Stimulated activated CD4-positive, alpha-beta T cell treated with anti-CD3 and anti-CD28 coated beads, Interleukin-1b, Interleukin-23, amount 100 ng/mL, for 1 hour (primary cell): ENCODE results near the gene SNX1.

ENCODE experiments used
- DNase-seq, 2 donors: peaks; one replicate each; pipeline ENCODE4 v3.0.0-alpha.2; 2020; ENCODE audit warnings: low read depth in 2 of 2

The SNX1 gene

GRCh38 chr15:64146520-64146884 lies 50.7 kb downstream of the SNX1 start:
- no peak for DNase-seq

DNA sequence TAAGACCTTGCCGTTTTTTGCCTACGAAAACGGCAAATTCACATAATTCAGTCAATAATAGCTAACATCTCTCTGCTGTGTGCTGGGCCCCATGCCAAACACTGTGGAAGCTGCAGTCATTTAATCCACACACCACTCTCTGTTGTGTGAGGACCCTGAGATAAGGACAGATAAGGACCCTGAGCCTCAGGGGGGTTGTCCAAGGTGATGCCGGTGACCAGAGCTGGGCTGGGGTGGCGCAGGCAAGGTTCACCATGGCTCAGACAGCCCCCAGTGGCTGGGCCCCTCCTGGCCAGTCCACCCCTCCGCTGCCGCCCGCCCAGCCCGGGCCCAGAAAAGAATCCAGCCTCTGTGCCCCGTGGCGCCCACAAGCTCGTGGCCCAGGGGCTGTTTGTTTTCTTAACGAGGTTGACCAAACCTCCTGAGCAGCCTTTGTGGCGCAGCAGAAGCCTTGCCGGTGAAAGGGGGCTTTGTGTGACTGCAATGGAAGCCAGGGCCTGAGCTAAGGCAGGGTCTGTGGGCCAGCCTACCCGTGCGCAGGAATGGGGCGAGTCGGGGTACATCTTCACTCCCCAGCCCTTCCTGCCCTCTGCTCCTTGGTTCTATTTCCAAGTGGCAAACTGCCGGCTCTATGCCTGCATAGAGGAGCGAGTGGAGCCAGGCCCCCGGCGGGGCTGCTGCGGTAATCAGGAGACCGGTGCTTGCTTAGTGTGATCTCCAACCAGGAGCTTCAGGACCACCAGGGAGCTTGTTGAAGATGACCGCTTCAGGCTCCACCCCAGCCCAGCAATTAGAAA lies 51.3 kb downstream of the SNX1 start:
- no peak for DNase-seq

DNA sequence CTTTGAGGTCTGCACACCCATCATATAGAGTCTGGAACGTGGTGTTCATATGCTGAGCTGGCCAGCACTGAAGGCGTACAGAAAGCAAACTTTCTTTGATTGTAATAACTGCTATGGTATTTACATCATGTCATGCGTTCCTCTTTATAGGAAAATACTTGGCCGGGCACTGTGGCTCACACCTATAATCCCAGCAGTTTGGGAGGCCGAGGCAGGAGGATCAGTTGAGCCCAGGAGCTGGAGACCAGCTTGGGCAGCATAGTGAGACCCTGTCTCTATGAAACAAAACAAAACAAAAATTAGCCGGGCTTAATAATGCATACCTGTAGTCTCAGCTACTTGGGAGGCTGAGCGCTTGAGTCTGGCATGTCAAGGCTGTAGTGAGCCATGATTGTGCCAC lies 52.4 kb downstream of the SNX1 start:
- DNase-seq = no peak

DNA sequence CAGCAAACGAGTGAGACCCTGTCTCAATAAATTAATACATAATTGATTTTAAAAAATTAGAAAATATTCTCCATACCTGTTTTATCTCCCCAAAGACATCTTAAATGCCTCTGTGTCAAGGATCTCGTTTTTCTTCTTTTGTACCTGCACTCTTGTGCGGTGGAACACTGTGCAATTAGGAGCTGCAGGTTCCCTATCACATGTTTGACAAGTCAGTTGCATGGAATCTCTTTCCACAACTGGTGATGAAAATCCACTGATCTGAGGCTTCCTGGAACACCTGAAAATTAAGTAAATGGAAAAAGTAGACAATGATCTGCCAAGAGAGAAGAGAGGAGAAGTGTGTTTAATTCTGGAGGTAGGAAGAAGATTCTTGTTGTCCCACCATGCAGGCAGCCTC lies 52.8 kb downstream of the SNX1 start:
- DNase-seq = no peak

GRCh38 chr15:64149424-64149823 lies 53.6 kb downstream of the SNX1 start:
- DNase-seq = no peak

DNA sequence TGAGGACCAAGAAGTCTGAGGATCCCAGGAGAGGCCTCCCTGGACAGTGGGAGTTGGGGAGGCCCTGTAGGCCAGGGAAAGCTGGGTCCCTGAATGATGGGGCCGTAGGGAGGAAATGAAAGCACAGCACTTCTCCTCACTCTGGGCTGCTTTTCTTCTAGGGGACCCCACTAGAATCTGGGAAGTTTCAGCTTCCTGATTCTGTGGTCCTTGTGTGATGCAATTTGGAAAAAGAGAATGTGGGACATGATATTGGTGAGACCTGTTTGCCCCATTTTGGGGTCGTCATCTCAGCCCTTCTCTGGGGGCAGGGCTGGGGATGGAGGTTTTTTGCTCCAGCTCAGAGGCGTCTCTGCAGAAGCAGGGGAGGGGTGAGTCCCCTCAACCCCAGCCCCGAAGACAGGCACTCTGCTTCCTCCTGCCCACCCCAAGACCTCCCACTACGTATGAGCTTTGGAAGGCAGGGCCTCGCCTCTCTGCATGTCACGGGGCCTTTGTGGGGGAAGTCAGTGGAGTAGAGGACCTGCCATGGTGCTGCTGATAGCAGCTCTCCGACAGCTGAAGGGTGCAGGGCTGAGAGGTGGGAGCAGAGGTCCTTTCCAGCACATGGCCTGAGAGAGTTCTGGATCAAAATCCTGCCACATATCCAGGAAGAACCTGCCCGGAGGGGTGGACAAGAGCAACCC lies 54.3 kb downstream of the SNX1 start:
- DNase-seq = no peak

DNA sequence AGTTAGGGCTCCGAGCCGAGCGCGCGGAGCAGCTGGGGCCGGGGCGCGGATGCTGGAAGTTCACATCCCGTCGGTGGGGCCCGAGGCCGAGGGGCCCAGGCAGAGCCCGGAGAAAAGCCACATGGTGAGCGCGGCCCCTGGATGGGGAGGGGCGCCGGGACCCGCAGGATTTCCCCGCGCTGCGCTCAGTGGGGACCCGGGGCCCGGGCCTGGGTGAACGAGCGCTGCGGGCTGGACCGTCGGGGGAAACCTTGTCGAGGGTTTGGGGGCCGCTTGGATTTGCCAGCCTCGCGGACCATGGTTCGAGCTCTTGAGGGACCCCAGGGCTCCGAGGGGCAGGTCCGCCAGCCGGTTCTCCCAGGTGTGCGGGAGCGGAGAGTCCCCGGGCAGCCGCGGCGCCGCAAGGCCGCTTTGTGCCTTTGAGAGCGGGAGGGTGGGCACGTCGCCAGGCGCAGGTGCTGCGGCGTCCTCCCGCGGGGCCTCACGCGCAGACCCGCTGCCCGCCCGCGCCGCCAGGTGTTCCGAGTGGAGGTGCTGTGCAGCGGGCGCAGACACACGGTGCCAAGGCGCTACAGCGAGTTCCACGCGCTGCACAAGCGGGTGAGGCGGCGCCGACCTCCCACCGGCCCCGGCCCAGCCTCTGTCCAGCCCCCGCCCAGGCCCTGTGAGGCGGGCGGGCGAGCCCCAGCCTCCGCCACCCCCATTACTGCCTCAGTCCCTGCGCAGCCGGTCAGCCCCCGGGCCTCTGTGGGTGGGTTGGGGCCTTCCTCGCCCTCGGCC lies 56.1 kb downstream of the SNX1 start, which contains the start of gene SNX22:
Gene SNX22 (plus strand): TSS at position 5 of the 780 bp plus-strand sequence. CDS start 45 bp downstream, at position 50.
- no peak for DNase-seq

DNA sequence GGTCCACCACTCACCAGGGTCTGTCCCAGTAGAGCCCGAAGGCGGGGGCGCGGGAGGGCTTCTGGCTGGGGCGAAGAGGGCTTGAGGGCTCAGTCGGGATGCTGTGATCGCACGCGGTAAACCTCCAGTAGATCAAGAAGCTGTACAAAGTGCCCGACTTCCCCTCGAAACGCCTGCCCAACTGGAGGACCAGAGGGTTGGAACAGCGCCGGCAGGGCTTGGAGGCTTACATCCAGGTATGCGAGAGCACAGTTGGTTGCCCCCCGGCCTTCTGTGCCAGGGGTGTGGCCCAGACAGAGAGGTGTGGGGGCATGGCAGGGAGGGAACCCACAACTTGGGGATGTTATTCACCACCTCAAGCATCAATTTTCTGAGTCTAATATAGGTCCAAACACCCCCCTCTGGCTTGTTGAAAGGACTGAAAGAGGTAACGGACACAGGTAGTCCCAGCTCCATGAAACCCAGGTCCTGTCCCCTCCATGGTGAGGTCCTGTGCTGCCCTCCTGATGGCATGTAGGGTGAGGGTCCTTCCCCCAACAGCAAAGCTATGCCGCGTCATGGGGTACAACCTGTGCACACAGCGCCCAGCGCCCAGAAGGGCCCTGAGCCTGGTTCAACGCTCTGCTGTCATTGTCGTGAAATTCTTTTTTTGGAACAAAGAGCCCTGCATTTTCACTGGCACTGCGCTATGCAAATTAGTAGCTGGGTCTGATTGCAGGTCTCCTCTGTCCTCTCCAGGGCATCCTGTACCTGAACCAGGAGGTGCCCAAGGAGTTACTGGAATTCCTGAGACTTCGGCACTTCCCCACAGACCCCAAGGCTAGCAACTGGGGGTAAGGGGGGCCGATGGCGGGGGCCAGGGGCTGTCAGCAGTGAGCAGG lies 57.0 kb downstream of the SNX1 start:
- no peak for DNase-seq

DNA sequence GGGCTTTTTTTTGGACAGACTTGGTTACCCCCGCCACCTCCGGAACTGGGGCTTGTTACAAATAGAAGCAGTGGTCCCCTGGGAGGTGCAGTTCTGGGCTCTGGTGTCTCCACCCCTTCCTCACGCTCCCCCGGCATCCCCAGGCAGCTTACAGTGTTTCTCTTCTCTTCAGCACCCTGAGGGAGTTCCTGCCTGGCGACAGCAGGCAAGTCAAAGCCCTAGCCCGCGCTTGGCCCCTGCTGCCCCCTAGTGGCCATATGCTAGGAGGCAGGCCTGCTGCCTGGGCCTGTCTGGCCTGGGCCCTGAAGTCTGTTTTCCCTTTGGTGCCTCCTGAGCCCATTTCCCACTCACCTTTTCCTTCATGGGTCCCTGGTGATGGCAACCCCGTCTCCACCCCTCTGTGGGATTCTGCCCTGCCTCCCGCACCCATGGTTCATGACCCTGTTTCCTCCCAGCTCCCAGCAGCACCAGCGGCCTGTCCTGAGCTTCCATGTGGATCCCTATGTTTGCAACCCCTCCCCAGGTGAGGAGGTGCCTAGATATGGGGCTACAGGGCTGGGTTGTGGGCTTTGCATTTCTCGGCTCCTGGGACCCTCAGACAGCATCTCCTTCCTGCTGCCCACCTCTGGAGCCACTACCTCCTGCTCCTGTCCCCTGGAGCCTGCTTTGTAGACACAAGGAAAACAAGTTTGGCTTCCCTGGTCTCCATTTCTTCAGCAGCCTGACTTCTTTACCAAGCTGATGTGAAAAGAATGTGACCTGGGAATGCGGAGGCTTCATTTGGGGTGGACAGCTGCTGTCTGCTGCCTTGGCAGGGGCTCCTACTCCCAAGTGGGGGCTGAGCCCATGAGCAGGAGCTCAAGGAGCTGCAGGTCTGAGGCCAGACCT lies 57.9 kb downstream of the SNX1 start:
- peak; percentile 83 to 94 for DNase-seq

DNA sequence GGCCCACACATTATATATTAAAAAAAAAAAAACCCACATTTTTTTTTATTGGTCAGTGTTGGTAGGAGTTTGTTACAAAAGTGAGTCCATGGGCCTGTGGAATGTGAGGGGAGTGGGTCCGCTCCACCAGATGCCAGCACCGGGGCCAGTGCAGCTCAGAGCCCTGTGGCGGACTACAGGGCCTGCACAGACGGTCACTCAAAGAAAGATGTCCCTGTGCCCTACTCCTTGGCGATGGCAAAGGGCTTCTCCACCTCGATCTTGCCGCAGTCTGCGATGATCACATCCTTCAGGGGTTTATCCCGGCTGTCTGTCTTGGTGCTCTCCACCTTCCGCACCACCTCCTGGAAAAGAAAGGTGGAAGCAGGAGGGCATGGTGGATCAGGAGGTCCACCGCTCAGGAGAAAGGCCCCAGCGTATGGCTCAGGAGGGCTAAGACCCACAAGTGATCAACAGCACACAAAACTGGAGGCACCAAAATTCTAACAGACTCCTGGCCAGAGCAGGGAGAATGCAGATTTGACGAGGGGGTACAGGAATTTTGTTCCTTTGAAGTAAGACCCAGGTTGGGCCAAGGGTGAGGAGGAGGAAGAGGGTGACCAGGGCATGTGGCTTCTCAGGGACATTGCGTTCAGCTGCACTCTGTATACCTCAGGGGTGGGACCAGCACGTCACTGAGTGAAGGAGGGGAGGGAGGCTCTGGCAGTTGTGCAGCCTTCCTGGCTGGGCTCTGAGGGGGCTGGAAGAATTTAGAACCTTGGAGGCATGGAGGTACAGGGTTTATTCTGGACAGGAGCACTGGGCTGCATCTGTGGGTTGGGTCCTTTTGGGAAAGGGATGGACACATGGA lies 60.2 kb downstream of the SNX1 start:
- no peak for DNase-seq

DNA sequence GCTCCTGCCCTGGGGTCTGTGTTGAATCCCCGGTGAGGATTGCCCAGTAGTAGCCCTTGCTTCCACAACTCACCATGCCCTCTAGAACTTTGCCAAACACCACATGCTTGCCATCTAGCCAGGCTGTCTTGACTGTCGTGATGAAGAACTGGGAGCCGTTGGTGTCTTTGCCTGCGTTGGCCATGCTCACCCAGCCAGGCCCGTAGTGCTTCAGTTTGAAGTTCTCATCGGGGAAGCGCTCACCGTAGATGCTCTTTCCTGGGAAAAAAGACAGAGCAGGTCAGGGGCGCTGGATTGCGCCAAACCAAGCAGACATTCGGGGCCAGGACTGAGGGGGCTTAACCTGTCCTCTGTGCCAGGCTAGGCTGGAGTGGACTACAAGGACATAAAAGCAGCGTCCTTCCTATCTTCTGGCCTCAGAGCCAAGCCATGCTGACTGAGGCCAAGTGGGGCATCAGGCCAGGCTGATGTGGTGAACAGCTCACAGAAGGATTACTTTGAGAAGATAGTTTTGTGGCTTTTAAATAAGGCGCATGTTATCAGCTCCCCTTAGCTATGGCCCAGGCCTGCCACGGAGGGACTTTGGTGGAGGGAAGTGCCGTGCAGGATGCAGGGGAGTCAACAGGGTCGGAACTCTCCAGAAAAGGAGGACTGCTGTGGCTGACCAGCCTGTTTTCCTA lies 61.0 kb downstream of the SNX1 start:
- DNase-seq = no peak

GRCh38 chr15:64157599-64158125 lies 61.9 kb downstream of the SNX1 start:
- DNase-seq = no peak

DNA sequence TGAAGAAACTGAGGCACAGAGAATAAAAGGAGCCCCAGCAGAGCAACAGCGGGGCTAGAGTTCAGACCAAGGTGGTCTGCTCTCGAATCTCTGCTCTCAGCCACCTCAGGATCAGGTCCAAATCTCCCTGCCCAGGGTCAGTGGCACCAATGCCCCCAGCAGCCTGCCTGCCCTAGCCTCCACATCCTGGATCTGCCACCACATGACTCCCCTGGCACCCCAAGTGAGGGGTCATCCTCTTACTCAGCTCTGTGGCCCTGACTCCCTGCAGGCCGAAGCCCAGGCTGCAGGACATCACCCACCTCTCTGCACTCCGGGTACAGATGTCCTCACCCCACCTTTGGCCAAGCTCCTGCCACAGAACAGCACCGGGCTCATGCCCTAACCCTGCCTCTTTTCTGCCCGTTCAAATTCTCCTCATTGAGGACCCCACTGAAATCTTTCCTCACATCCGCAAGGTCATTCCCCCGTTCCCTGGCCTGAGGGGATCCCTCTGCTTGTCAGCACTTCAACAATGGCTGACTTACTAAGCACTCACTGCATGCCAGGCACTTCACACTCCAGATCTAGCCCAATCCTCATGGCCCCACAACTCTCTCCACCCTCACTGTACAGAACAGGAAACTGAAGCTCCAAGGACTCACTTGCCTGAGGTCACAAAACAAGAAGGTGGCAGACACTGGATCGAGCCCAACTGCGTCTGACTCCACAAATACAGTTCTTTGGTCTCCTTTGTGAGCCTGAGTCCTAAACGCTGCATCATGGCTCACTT lies 62.8 kb downstream of the SNX1 start:
- DNase-seq = no peak

DNA sequence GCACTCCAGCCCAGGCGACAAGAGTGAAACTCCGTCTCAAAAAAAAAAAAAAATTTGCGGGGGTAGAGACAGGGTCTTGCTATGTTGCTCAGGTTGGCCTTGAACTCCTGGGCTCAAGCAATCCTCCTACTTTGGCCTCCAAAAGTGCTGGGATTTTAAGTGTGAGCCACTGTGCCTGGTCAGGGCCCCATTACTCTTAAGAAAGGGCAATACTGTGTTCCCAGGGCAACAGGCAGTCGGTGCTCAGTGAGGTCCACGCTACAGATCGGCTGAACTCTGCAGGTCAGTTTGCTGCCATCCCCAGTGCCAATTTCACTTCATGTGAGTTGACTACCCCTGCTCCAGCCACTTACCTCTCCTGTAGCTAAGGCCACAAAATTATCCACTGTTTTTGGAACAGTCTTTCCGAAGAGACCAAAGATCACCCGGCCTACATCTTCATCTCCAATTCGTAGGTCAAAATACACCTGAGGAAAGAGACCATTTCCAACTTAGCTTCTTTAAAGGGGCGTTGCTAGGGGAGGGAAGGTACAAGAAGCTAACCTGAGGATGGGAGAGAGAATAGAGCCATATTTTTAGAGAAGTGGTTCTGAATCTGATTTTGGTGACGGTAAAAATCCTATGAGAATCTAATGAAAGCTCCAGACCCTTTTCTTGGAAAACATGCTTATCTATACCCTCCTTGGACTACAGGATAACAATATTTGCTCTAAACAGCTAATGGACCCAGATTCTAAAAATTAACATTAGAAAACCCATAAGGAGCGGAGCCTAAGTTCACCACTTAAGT lies 66.1 kb downstream of the SNX1 start:
- no peak for DNase-seq

DNA sequence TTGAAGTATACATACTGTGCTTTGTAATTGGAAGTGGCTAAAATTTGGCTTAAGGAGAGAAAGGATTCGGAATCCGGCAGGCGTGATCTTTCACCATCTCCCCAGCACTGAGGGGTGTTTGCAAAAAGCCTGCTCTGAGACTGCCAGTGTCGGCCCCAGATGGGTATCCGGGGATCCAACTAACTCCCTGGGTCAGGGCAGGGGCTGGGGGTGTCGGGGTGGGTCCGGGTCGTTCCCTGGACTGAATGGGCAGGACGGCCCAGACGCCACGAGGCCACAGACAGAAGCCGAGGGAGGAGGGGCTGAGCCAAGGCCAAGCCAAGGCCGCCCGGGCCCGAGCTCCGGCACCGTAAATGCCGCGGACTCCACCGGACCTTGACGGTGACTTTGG lies 66.7 kb downstream of the SNX1 start:
- DNase-seq = no peak

DNA sequence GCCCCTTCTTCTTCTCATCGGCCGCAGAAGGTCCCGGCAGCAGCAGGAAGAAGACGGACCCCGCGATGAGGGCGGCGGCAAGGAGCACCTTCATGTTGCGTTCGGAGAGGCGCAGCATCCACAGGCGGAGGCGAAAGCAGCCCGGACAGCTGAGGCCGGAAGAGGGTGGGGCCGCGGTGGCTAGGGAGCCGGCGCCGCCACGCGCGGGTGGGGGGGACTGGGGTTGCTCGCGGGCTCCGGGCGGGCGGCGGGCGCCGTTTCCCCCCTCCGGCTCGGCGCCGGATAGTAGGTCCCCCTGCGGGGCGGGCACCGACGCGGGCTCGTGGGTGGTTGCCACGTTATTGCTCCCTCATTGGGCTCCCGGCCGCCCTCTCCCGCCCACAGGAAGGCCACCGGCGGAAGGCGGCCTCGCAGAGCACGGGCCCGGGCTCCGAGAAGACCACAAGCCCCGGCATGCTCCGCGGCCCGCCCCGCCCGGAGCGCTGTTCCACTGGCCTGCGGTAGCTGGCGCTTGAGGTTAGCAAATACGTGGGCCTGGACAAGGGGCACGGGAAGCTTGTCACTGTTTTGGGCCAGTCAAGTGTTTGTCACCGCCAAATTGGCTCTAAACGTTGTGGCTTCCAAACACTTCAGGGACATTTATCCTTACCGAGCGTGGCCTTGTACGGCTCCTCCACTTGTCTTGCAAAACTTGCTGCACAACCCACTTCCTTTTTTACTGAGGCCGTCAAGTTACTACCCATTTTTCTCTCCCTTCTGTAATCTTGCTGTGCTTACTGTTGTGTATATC lies 67.3 kb downstream of the SNX1 start, which contains the start of gene PPIB:
Gene PPIB (minus strand): TSS at position 154 of the 790 bp plus-strand sequence. CDS start 36 bp downstream, at position 118.
- DNase-seq = peak; percentile 88 to 89
